HL-60 (cell line): Measurements from ENCODE around the gene LEPROT.

ENCODE experiments used
- GABPA ChIP-seq: IDR thresholded peaks from 2 replicates; pipeline ENCODE4 v1.6.1; 2012; ENCODE audit warnings: low read depth
- POLR2AphosphoS5 ChIP-seq: IDR thresholded peaks from 2 replicates; pipeline ENCODE4 v1.6.1; 2012; ENCODE audit warnings: low read depth
- REST ChIP-seq: IDR thresholded peaks from 2 replicates; pipeline ENCODE4 v1.6.1; 2012; ENCODE audit warnings: low read depth; ENCODE audit not compliant: insufficient replicate concordance
- TF ChIP-seq, protein P1 (sequence below): IDR thresholded peaks from one replicate; pipeline ENCODE4 v1.5.1; 2011; ENCODE audit warnings: low read length, control low read depth, inconsistent platforms; ENCODE audit not compliant: insufficient read depth

DNA sequence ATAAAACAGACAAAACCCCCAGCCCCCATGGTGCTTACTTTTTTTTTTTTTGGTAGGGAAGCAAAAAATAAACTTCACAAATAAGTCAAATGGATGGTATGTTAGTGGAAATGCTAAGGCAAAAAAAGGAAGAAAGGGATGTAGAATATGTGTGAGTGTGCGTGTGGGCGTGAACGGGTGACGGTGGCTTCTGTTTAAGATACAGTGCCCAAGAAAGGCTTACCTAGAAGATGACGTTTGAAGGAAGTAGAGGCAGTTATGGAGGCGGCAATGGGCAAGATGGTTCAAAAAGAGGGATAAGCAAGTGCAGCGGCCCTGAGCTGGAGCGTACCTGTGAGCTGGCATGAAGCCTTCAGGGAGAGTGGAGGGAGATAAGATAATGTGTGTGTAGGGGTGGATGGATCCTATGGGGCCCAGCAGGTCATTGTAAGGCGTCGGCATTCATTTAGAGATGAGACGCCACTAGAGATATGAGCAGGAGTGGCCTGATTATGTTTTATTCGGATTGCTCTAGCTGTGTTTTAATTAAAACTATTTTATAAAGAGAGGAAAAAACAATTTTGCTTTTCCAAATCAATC, 19.9 kb downstream of the LEPROT start:
- TF ChIP-seq, protein P1, sequence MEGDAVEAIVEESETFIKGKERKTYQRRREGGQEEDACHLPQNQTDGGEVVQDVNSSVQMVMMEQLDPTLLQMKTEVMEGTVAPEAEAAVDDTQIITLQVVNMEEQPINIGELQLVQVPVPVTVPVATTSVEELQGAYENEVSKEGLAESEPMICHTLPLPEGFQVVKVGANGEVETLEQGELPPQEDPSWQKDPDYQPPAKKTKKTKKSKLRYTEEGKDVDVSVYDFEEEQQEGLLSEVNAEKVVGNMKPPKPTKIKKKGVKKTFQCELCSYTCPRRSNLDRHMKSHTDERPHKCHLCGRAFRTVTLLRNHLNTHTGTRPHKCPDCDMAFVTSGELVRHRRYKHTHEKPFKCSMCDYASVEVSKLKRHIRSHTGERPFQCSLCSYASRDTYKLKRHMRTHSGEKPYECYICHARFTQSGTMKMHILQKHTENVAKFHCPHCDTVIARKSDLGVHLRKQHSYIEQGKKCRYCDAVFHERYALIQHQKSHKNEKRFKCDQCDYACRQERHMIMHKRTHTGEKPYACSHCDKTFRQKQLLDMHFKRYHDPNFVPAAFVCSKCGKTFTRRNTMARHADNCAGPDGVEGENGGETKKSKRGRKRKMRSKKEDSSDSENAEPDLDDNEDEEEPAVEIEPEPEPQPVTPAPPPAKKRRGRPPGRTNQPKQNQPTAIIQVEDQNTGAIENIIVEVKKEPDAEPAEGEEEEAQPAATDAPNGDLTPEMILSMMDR, result no peak
- TF ChIP-seq REST, result no peak
- no peak for TF ChIP-seq POLR2AphosphoS5
- TF ChIP-seq GABPA, result no peak
